ENCODE results near the gene ADAR. TPM values are rescaled to one million over a fixed set of nuclear protein-coding genes. Genes with fewer than 3 reads are reported as not detected.
A peak's percentile ranks its signal among the peaks of the same experiment; 100 is the strongest.

The ADAR gene
- total RNA-seq, 1 experiment from 2014 or later: 190 TPM

GRCh38 chr1:154556422-154556821 lies 51.6 kb downstream of the ADAR start:
- H3K36me3 Mint-ChIP-seq (ENCODE audit: insufficient read depth, unreplicated experiment): peaks cover 66% of the 10 kb centered on the region

DNA sequence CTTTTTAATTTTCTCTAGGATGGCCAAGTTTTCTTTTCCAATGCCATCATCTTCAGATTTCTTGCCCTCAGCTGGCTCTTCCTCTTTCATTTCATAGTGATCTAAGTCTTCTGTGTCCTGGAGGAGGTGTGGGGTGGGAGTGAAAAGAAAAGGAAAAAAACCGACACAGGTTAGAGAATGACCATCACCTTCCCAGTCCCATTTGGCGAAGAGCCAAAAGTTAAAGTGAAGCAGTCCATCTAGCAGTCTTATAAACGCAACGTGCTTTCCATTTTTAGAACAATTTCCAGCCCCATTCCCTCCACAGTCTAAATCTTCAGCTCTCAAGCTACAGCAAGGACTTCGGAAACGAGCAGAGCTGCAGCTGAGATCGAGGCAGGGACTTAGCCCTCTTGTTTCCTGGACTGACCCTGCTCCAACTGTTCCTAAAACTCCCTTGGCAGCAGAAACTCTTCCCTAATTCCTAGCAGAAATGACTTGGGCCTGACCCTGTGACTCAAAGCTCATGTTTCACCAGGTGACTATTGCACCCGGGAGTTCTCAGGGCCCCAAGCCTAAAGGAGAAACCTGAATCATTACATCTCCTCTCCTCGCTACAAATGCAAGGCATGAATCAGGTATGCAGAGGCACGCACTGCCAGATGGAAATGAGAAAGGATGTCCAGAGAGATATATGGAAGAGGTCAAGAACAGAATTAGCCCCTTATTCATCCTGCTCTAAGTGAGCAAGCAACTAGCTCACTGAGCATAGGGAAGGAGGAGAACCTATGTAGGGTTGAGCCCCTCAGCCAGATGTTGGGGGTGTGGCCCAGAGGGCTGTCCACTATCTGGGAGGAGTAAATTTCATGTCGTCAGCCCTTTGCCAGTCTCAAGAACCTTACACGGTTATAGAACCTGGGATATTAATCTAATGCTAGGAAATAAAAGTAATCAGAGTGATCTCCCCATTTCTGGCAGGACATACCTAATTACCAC lies 54.6 kb downstream of the ADAR start:
- no peak for DNase-seq
- H3K27me3 Mint-ChIP-seq (ENCODE audit: insufficient read depth, unreplicated experiment): no peaks in the 10 kb centered on the region
- H3K36me3 Mint-ChIP-seq (ENCODE audit: insufficient read depth, unreplicated experiment): peaks cover 82% of the 10 kb centered on the region
- Histone ChIP-seq H3K4me1 (peaks cover 13% of the 10 kb centered on the region), H3K4me3 (ENCODE audit: low read depth, low read length) (no peak overlapping the region), H3K9me3 (no peaks in the 10 kb centered on the region), H3K36me3 (ENCODE audit: control insufficient read depth, insufficient read depth, low read length) (peaks cover 16% of the 10 kb centered on the region), H3K27me3 (replicated peaks; ENCODE audit: control insufficient read depth, insufficient read depth, low read length) (no peaks in the 10 kb centered on the region)
- ChIA-PET POLR2A (interaction anchor here (0.5 kb wide), 1 partner anchor 55 kb away, joined by 5 read pairs; the partner anchor contains the start of gene ADAR), CTCF (interaction anchor here (0.6 kb wide), 2 partner anchors 454 to 469 kb away, joined by 3 read pairs; no protein-coding TSS in a partner anchor)
- TF ChIP-seq, protein P1, sequence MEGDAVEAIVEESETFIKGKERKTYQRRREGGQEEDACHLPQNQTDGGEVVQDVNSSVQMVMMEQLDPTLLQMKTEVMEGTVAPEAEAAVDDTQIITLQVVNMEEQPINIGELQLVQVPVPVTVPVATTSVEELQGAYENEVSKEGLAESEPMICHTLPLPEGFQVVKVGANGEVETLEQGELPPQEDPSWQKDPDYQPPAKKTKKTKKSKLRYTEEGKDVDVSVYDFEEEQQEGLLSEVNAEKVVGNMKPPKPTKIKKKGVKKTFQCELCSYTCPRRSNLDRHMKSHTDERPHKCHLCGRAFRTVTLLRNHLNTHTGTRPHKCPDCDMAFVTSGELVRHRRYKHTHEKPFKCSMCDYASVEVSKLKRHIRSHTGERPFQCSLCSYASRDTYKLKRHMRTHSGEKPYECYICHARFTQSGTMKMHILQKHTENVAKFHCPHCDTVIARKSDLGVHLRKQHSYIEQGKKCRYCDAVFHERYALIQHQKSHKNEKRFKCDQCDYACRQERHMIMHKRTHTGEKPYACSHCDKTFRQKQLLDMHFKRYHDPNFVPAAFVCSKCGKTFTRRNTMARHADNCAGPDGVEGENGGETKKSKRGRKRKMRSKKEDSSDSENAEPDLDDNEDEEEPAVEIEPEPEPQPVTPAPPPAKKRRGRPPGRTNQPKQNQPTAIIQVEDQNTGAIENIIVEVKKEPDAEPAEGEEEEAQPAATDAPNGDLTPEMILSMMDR (IDR thresholded peaks at IDR 0.05; ENCODE audit: insufficient read depth in 1 of 2, low read depth in 1 of 2, low read length in 1 of 2, severe bottlenecking in 1 of 2, unreplicated experiment in 1 of 2): no peak
- H3K9me3 Mint-ChIP-seq (ENCODE audit: unreplicated experiment): no peaks in the 10 kb centered on the region
- intact Hi-C loops (cut with micrococcal nuclease; ENCODE audit: unreplicated experiment): no loop called here
- BruUV-seq (replicated peaks): no TSS peak
- peaks cover 7% of the 10 kb centered on the region for H3K4me1 Mint-ChIP-seq (ENCODE audit: low read depth, unreplicated experiment)
- no peak overlapping the region for H3K27ac Mint-ChIP-seq (ENCODE audit: unreplicated experiment)
- no peak overlapping the region for H3K4me3 Mint-ChIP-seq (ENCODE audit: unreplicated experiment)

More at GRCh38 chr1:154556422-154556821, 51.6 kb downstream of the ADAR start:
- Histone ChIP-seq H3K36me3 (ENCODE audit: control insufficient read depth, insufficient read depth, low read length) (peaks cover 13% of the 10 kb centered on the region), H3K27me3 (replicated peaks; ENCODE audit: control insufficient read depth, insufficient read depth, low read length) (no peaks in the 10 kb centered on the region), H3K9me3 (no peaks in the 10 kb centered on the region), H3K4me1 (peaks cover 13% of the 10 kb centered on the region), H3K4me3 (ENCODE audit: low read depth, low read length) (no peak overlapping the region; the same call in 1 of the 2 replicates)
- Mint-ChIP-seq H3K4me1 (ENCODE audit: low read depth, unreplicated experiment) (peaks cover 13% of the 10 kb centered on the region), H3K27me3 (ENCODE audit: insufficient read depth, unreplicated experiment) (no peaks in the 10 kb centered on the region), H3K27ac (ENCODE audit: unreplicated experiment) (no peak overlapping the region), H3K9me3 (ENCODE audit: unreplicated experiment) (no peaks in the 10 kb centered on the region), H3K4me3 (ENCODE audit: unreplicated experiment) (peak overlapping the region; percentile 90)
- TF ChIP-seq, protein P1 (IDR thresholded peaks at IDR 0.05; ENCODE audit: insufficient read depth in 1 of 2, low read depth in 1 of 2, low read length in 1 of 2, severe bottlenecking in 1 of 2, unreplicated experiment in 1 of 2): no peak
- intact Hi-C loops (cut with micrococcal nuclease; ENCODE audit: unreplicated experiment): no loop called here
- DNase-seq: no peak
- POLR2A ChIA-PET: no interaction called here
- no TSS peak for BruUV-seq (replicated peaks)
- CTCF ChIA-PET: no interaction called here

DNA sequence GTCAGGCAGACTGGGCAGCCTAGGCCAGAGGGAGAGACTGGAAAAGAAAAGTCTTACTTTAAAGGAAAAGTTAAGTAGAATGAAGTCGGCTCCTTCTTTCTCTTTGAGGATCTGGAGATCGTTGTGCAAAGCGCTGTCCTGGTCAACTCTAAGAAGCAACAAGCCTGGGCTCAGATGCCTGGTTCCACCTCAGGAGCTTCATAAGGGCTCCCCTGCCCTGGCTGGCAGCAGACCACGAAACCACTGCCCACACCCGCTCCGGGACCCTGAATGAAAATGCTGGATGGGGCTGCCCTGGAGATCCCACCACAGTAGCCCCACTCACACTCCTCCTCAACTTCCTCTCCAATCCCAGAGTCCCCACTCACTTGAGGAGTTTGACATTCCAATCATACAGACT lies 56.0 kb downstream of the ADAR start:
- H3K4me1 ChIP-seq: peaks cover 10% of the 10 kb centered on the region
- Mint-ChIP-seq H3K9me3 (ENCODE audit: unreplicated experiment) (no peaks in the 10 kb centered on the region), H3K36me3 (ENCODE audit: insufficient read depth, unreplicated experiment) (peaks cover 76% of the 10 kb centered on the region), H3K27me3 (ENCODE audit: insufficient read depth, unreplicated experiment) (no peaks in the 10 kb centered on the region), H3K4me1 (ENCODE audit: low read depth, unreplicated experiment) (peaks cover 9% of the 10 kb centered on the region), H3K27ac (ENCODE audit: unreplicated experiment) (no peak overlapping the region), H3K4me3 (ENCODE audit: unreplicated experiment) (no peak overlapping the region)
- H3K36me3 ChIP-seq (ENCODE audit: control insufficient read depth, insufficient read depth, low read length): peaks cover 16% of the 10 kb centered on the region
- no peaks in the 10 kb centered on the region for H3K9me3 ChIP-seq
- no peak for DNase-seq
- no peak overlapping the region for H3K4me3 ChIP-seq (ENCODE audit: low read depth, low read length)
- POLR2A ChIA-PET: no interaction called here
- no TSS peak for BruUV-seq (replicated peaks)
- H3K27me3 ChIP-seq (replicated peaks; ENCODE audit: control insufficient read depth, insufficient read depth, low read length): no peaks in the 10 kb centered on the region
- TF ChIP-seq, protein P1 (IDR thresholded peaks at IDR 0.05; ENCODE audit: insufficient read depth in 1 of 2, low read depth in 1 of 2, low read length in 1 of 2, severe bottlenecking in 1 of 2, unreplicated experiment in 1 of 2): no peak
- CTCF ChIA-PET: interaction anchor here (0.6 to 1.2 kb wide), 3 partner anchors 72 to 163 kb away, joined by 3 read pairs; no protein-coding TSS in a partner anchor
- intact Hi-C loops (cut with micrococcal nuclease; ENCODE audit: unreplicated experiment): no loop called here
